Measurements from ENCODE around the gene SLF1. TPM values are rescaled to one million over a fixed set of nuclear protein-coding genes. Genes with fewer than 3 reads are reported as not detected.

The SLF1 gene
- total and polyA plus RNA-seq, 9 of the 15 experiments (the other 6 are each of a cell fraction or from before 2014, with no cell fraction given), result 9.8 to 31.1 (median 16.3) TPM

DNA sequence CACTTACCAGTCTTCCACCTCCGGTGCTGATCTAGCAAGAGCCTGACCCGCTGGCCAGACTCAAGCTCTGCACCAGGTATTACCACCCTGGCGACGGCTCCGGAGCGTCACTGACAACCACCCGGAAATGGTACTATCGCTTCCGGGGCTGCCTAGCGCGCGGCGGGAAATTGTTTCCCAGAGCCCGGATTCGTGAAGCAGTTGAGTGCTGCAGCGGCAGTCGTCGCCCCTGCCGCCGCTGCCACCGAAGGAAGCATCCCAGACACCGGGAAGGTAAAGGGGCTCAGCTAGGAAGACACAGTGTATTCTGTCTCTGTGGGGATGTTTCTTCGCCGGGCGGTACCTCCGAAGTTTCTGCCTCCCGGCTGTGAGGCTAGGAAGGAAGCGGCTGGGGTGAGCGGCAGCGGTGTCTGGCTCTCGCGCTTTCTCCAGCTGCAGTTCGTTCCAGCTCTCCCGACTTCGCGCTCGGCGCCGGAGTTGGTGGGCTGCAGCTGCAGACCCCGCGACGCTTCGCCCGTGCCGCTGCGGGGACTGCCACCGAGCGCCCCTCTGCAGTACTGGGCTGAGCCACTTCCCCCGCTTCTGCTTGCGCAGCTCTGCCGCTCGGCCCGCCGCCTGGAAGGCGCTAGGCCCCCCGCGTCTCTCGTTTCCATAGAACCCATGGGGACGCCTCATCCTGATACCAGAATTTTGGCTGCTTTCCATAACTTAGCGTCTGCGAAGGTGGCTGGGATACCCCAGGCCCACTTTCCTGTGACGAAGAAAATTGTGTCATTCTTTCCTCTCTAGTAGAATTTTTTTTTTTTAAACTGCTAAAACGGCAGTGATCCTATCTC, at the start of gene SLF1, which contains the start of gene KIAA0825 (continued):
- TF ChIP-seq NR2C1 (IDR thresholded peaks at IDR 0.05), result peak; percentile 100
- peak; percentile 100 for TF ChIP-seq NR2C1 (tag; IDR thresholded peaks at IDR 0.05)
- TF ChIP-seq ZNF311 (CRISPR knock-in tag; IDR thresholded peaks at IDR 0.05), result no peak
- TF ChIP-seq, protein P1, sequence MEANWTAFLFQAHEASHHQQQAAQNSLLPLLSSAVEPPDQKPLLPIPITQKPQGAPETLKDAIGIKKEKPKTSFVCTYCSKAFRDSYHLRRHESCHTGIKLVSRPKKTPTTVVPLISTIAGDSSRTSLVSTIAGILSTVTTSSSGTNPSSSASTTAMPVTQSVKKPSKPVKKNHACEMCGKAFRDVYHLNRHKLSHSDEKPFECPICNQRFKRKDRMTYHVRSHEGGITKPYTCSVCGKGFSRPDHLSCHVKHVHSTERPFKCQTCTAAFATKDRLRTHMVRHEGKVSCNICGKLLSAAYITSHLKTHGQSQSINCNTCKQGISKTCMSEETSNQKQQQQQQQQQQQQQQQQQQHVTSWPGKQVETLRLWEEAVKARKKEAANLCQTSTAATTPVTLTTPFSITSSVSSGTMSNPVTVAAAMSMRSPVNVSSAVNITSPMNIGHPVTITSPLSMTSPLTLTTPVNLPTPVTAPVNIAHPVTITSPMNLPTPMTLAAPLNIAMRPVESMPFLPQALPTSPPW (CRISPR knock-in tag; IDR thresholded peaks at IDR 0.05), result peak; percentile 57
- TF ChIP-seq ZNF778 (CRISPR knock-in tag; IDR thresholded peaks at IDR 0.05), result no peak
- TF ChIP-seq ZKSCAN8 (CRISPR knock-in tag; IDR thresholded peaks at IDR 0.05), result no peak
- TF ChIP-seq, protein P2, sequence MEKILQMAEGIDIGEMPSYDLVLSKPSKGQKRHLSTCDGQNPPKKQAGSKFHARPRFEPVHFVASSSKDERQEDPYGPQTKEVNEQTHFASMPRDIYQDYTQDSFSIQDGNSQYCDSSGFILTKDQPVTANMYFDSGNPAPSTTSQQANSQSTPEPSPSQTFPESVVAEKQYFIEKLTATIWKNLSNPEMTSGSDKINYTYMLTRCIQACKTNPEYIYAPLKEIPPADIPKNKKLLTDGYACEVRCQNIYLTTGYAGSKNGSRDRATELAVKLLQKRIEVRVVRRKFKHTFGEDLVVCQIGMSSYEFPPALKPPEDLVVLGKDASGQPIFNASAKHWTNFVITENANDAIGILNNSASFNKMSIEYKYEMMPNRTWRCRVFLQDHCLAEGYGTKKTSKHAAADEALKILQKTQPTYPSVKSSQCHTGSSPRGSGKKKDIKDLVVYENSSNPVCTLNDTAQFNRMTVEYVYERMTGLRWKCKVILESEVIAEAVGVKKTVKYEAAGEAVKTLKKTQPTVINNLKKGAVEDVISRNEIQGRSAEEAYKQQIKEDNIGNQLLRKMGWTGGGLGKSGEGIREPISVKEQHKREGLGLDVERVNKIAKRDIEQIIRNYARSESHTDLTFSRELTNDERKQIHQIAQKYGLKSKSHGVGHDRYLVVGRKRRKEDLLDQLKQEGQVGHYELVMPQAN (IDR thresholded peaks at IDR 0.05; ENCODE audit: borderline replicate concordance), result peak; percentile 93
- TF ChIP-seq ZNF217 (CRISPR knock-in tag; IDR thresholded peaks at IDR 0.05), result no peak
- TF ChIP-seq ETV6 (IDR thresholded peaks at IDR 0.05; ENCODE audit: borderline replicate concordance in 1 of 2, low read depth in 2 of 2, low read length in 1 of 2), result no peak
- no peak for TF ChIP-seq ETV6 (CRISPR knock-in tag; IDR thresholded peaks at IDR 0.05; ENCODE audit: borderline replicate concordance)
- no peak for TF ChIP-seq SRSF3 (IDR thresholded peaks at IDR 0.05; ENCODE audit: insufficient read depth, low read length)
- TF ChIP-seq PHB (CRISPR knock-in tag; IDR thresholded peaks at IDR 0.05), result no peak
- TF ChIP-seq, protein P3, sequence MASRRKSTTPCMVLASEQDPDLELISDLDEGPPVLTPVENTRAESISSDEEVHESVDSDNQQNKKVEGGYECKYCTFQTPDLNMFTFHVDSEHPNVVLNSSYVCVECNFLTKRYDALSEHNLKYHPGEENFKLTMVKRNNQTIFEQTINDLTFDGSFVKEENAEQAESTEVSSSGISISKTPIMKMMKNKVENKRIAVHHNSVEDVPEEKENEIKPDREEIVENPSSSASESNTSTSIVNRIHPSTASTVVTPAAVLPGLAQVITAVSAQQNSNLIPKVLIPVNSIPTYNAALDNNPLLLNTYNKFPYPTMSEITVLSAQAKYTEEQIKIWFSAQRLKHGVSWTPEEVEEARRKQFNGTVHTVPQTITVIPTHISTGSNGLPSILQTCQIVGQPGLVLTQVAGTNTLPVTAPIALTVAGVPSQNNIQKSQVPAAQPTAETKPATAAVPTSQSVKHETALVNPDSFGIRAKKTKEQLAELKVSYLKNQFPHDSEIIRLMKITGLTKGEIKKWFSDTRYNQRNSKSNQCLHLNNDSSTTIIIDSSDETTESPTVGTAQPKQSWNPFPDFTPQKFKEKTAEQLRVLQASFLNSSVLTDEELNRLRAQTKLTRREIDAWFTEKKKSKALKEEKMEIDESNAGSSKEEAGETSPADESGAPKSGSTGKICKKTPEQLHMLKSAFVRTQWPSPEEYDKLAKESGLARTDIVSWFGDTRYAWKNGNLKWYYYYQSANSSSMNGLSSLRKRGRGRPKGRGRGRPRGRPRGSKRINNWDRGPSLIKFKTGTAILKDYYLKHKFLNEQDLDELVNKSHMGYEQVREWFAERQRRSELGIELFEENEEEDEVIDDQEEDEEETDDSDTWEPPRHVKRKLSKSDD (conservative IDR thresholded peaks at IDR 0.05; ENCODE audit: low read length), result no peak
- peak; percentile 71 for TF ChIP-seq EP400 (IDR thresholded peaks at IDR 0.05)
- TF ChIP-seq CXXC5 (CRISPR knock-in tag; IDR thresholded peaks at IDR 0.05), result 0 out of 2 replicates have a peak, but pooled peaks have one; percentile 60
- no peak; the same call in 1 of the 2 replicates for TF ChIP-seq GTF2F1 (IDR thresholded peaks at IDR 0.05; ENCODE audit: low read depth, low read length)
- TF ChIP-seq, protein P4, sequence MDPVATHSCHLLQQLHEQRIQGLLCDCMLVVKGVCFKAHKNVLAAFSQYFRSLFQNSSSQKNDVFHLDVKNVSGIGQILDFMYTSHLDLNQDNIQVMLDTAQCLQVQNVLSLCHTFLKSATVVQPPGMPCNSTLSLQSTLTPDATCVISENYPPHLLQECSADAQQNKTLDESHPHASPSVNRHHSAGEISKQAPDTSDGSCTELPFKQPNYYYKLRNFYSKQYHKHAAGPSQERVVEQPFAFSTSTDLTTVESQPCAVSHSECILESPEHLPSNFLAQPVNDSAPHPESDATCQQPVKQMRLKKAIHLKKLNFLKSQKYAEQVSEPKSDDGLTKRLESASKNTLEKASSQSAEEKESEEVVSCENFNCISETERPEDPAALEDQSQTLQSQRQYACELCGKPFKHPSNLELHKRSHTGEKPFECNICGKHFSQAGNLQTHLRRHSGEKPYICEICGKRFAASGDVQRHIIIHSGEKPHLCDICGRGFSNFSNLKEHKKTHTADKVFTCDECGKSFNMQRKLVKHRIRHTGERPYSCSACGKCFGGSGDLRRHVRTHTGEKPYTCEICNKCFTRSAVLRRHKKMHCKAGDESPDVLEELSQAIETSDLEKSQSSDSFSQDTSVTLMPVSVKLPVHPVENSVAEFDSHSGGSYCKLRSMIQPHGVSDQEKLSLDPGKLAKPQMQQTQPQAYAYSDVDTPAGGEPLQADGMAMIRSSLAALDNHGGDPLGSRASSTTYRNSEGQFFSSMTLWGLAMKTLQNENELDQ (CRISPR knock-in tag; IDR thresholded peaks at IDR 0.05; ENCODE audit: borderline replicate concordance), result no peak
- 0 out of 2 replicates have a peak, but pooled peaks have one; percentile 41 for TF ChIP-seq ZNF12 (CRISPR knock-in tag; IDR thresholded peaks at IDR 0.05)
- TF ChIP-seq SNAPC5 (CRISPR knock-in tag; IDR thresholded peaks at IDR 0.05), result no peak

Measured in K562 (cell line).